GM12878 (cell line): ENCODE results near the gene LPAR3. TPM values are rescaled to one million over a fixed set of nuclear protein-coding genes. Genes with fewer than 3 reads are reported as not detected.

ENCODE experiments used
- ATAC-seq: fragments of 200-7000 bp; cut with Tn5 transposase; 3 replicates; pipeline ENCODE4 v1.9.1; 2020; ENCODE audit warnings: mild to moderate bottlenecking, moderate library complexity
- BruUV-seq: library from RNA; stranded (reverse); fragments of 400-500 nt; replicated peaks from 2 replicates; lab custom pipeline; 2021; lab: Mats Ljungman, UMichigan
- CTCF ChIA-PET: fragments of 300-600 bp; sonication (Branson Sonifier 250); formaldehyde crosslinking; extraction: SDS; loops from one replicate; lab custom pipeline; 2021; ENCODE audit warnings: inconsistent platforms; lab: Yijun Ruan, JAX
- POLR2A ChIA-PET: fragments of 350-600 bp; formaldehyde crosslinking; extraction: SDS; loops from one replicate; lab custom pipeline; 2021; ENCODE audit warnings: inconsistent platforms; lab: Charles Lee
- RAD21 ChIA-PET: fragments of 300-600 bp; sonication (Branson Sonifier 250); formaldehyde crosslinking; loops from one replicate; lab custom pipeline; 2023; ENCODE audit warnings: antibody characterized with exemption; ENCODE audit not compliant: unreplicated experiment; lab: Charles Lee
- SMC1A ChIA-PET: fragments of 300-600 bp; sonication (Branson Sonifier 250); formaldehyde crosslinking; loops from one replicate; lab custom pipeline; 2023; ENCODE audit not compliant: unreplicated experiment, uncharacterized antibody; lab: Charles Lee
- DNase-seq: peaks from one replicate; pipeline ENCODE4 v3.0.0-alpha.2; 2011; ENCODE audit warnings: low read depth, low spot score
- FAIRE-seq: peaks from 3 replicates; lab custom pipeline; 2011; peaks lifted over from hg19 to GRCh38; lab: Jason Lieb, UNC
- H2AFZ ChIP-seq: 2 replicates; pipeline ENCODE4 v1.6.0; 2011; ENCODE audit warnings: low read depth, low read length, control low read depth; ENCODE audit not compliant: control insufficient read depth
- H3K27ac ChIP-seq: 2 replicates; pipeline ENCODE4 v1.5.1; 2011; ENCODE audit warnings: control low read depth; ENCODE audit not compliant: control insufficient read depth, insufficient read depth
- H3K27me3 ChIP-seq, 2 experiments: replicated peaks in 1 of 2; 2 replicates each; pipeline versions ENCODE4 v1.6.0 to v1.6.1; 2011; ENCODE audit warnings: low read length in 1 of 2; ENCODE audit not compliant: control insufficient read depth in 2 of 2, insufficient read depth in 2 of 2
- H3K36me3 ChIP-seq, 2 experiments: 2 replicates each; pipeline ENCODE4 v1.5.1; 2011; ENCODE audit warnings: low read length in 1 of 2; ENCODE audit not compliant: control insufficient read depth in 2 of 2, insufficient read depth in 2 of 2
- H3K4me1 ChIP-seq: 2 replicates; pipeline ENCODE4 v1.6.1; 2011; ENCODE audit warnings: mild to moderate bottlenecking, low read length, moderate library complexity, mixed read lengths; ENCODE audit not compliant: control insufficient read depth, insufficient read depth
- H3K4me2 ChIP-seq: 2 replicates; pipeline ENCODE4 v1.6.0; 2011; ENCODE audit warnings: control low read depth; ENCODE audit not compliant: control insufficient read depth, insufficient read depth
- H3K4me3 ChIP-seq: fragments of 200-600 bp; sonication (generic); 2 replicates; pipeline ENCODE4 v1.5.1; 2016
- H3K79me2 ChIP-seq: 2 replicates; pipeline ENCODE4 v1.6.0; 2011; ENCODE audit warnings: low read length; ENCODE audit not compliant: control insufficient read depth, insufficient read depth
- H3K9ac ChIP-seq: 2 replicates; pipeline ENCODE4 v1.8.0; 2011; ENCODE audit warnings: low read length, control low read depth, mixed read lengths; ENCODE audit not compliant: control insufficient read depth, insufficient read depth
- H3K9me3 ChIP-seq: replicated peaks from 3 replicates; pipeline ENCODE4 v1.5.1; 2011; ENCODE audit warnings: mild to moderate bottlenecking, low read length; ENCODE audit not compliant: control insufficient read depth, insufficient read depth
- H4K20me1 ChIP-seq: 2 replicates; pipeline ENCODE4 v1.6.0; 2011; ENCODE audit not compliant: control insufficient read depth, insufficient read depth
- CHD2 ChIP-seq: IDR thresholded peaks from 2 replicates; pipeline ENCODE4 v1.6.1; 2011; ENCODE audit warnings: low read depth, low read length, improper control_type of control experiment, borderline replicate concordance
- DPF2 ChIP-seq: fragments of 450-650 bp; IDR thresholded peaks from 2 replicates; pipeline ENCODE4 v1.6.1; 2017; ENCODE audit warnings: mild to moderate bottlenecking
- KAT2A ChIP-seq: conservative IDR thresholded peaks from 2 replicates; pipeline ENCODE4 v1.6.1; 2011; ENCODE audit warnings: low read depth, low read length; ENCODE audit not compliant: control insufficient read depth
- TCF12 ChIP-seq: IDR thresholded peaks from 2 replicates; pipeline ENCODE4 v1.6.1; 2011; ENCODE audit warnings: low read depth, mild to moderate bottlenecking, low read length
- WGBS: methylation state at CpG from one replicate; pipeline ENCODE4 v1.1.6; 2016; ENCODE audit warnings: low lambda C conversion rate; ENCODE audit not compliant: insufficient replicate concordance, insufficient coverage; ENCODE audit errors: missing lambda C conversion rate; 5-methylcytosine and 5-hydroxymethylcytosine counted together
- in situ Hi-C: fragments of 300-500 bp; cut with MboI; formaldehyde crosslinking; loops from 9 replicates; pipeline ENCODE4 v1.14.3; 2018; ENCODE audit warnings: mixed read lengths
- intact Hi-C: fragments of 100-400 bp; cut with micrococcal nuclease; formaldehyde crosslinking; loops from one replicate; pipeline ENCODE4 v1.14.2; 2022; ENCODE audit not compliant: unreplicated experiment
- polyA plus RNA-seq, 11 experiments: library from polyadenylated mRNA; depleted of rRNA in 4 of 11; unstranded in 6 of 11; stranded (reverse) in 5 of 11; fragments of >200 nt; fragmentation: Nextera tagmentation in 4 of 11; fragmentation: Illumina TruSeq in 1 of 11; extraction: Ambion mirVana in 4 of 11; extraction: Trizol in 1 of 11; gene quantifications; 1 replicate in 1 of 11; 2 replicates in 10 of 11; pipeline versions ENCODE4 v1.2.1 to v1.2.3, GENCODE V29; 2011 to 2016; ENCODE audit warnings: inconsistent platforms in 2 of 11, missing spikeins in 2 of 11, low read depth in 1 of 11
- total RNA-seq, 4 experiments: library from RNA; depleted of rRNA in 3 of 4; stranded (reverse); fragments of >200 nt in 3 of 4; fragmentation: Illumina TruSeq in 1 of 4; extraction: Trizol in 1 of 4; gene quantifications; 2 replicates each; pipeline versions ENCODE4 v1.2.1 to v1.2.3, GENCODE V29; 2013 to 2021
- TF ChIP-seq, protein P1 (sequence below): fragments of 450-650 bp; IDR thresholded peaks from 2 replicates; pipeline ENCODE4 v1.6.1; 2016; ENCODE audit warnings: mild to moderate bottlenecking, moderate library complexity, borderline replicate concordance
- TF ChIP-seq, protein P2 (sequence below): IDR thresholded peaks from 2 replicates; pipeline ENCODE4 v1.6.1; 2012; ENCODE audit warnings: low read depth, low read length, improper control_type of control experiment
- TF ChIP-seq, protein P3 (sequence below): fragments of 450-650 bp; IDR thresholded peaks from 2 replicates; pipeline ENCODE4 v1.6.1; 2017; ENCODE audit warnings: borderline replicate concordance

LPAR3 gene
- total and polyA plus RNA-seq, 10 of the 15 experiments (the other 5 are each of a cell fraction or from before 2014, with no cell fraction given) = 0.03 to 0.31 (median 0.09) TPM; not detected in 3

DNA sequence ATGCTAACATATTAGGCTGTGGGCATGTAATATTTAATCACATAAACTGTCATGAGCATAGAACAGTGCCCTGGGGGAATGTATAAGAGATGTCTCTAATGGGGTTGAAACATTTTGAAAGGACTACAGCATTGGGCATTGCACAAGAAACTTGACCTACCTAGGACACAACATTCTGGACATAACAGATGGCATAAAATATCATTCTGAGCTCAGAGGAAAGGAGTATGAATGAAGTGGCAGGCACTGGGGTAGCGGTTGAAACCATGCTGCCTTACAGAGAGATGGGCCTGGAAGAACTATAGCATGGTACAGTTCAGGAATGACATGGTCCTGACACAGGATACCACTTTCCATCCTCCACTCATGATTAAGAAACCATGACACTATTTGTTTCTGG lies 69.0 kb downstream of the LPAR3 start:
- TF ChIP-seq, protein P1, sequence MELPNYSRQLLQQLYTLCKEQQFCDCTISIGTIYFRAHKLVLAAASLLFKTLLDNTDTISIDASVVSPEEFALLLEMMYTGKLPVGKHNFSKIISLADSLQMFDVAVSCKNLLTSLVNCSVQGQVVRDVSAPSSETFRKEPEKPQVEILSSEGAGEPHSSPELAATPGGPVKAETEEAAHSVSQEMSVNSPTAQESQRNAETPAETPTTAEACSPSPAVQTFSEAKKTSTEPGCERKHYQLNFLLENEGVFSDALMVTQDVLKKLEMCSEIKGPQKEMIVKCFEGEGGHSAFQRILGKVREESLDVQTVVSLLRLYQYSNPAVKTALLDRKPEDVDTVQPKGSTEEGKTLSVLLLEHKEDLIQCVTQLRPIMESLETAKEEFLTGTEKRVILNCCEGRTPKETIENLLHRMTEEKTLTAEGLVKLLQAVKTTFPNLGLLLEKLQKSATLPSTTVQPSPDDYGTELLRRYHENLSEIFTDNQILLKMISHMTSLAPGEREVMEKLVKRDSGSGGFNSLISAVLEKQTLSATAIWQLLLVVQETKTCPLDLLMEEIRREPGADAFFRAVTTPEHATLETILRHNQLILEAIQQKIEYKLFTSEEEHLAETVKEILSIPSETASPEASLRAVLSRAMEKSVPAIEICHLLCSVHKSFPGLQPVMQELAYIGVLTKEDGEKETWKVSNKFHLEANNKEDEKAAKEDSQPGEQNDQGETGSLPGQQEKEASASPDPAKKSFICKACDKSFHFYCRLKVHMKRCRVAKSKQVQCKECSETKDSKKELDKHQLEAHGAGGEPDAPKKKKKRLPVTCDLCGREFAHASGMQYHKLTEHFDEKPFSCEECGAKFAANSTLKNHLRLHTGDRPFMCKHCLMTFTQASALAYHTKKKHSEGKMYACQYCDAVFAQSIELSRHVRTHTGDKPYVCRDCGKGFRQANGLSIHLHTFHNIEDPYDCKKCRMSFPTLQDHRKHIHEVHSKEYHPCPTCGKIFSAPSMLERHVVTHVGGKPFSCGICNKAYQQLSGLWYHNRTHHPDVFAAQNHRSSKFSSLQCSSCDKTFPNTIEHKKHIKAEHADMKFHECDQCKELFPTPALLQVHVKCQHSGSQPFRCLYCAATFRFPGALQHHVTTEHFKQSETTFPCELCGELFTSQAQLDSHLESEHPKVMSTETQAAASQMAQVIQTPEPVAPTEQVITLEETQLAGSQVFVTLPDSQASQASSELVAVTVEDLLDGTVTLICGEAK = no peak
- no peak for TF ChIP-seq TCF12
- Histone ChIP-seq H3K4me2 (no peak overlapping the region), H4K20me1 (no peaks in the 10 kb centered on the region), H3K79me2 (no peaks in the 10 kb centered on the region), H3K36me3 (no peaks in the 10 kb centered on the region), H2AFZ (no peak overlapping the region), H3K27ac (no peak overlapping the region), H3K9ac (no peak overlapping the region), H3K4me1 (no peaks in the 10 kb centered on the region), H3K9me3 (no peaks in the 10 kb centered on the region), H3K4me3 (no peak overlapping the region), H3K27me3 (no peaks in the 10 kb centered on the region; a peak in 1 of 4 replicates)
- FAIRE-seq (no peak), ATAC-seq (no peak), DNase-seq (no peak)
- POLR2A ChIA-PET = interaction anchor here (1.1 kb wide), 1 partner anchor 89 kb away, joined by 3 read pairs; no protein-coding TSS in a partner anchor
- 100% methylated on average over 1 of the region's 1 CpG for WGBS
- SMC1A ChIA-PET = interaction anchor here (1.0 kb wide), 1 partner anchor 95 kb away, joined by 3 read pairs; no protein-coding TSS in a partner anchor
- in situ Hi-C loops = no loop called here
- no TSS peak for BruUV-seq
- RAD21 ChIA-PET = no interaction called here
- intact Hi-C loops = no loop called here
- CTCF ChIA-PET = no interaction called here

DNA sequence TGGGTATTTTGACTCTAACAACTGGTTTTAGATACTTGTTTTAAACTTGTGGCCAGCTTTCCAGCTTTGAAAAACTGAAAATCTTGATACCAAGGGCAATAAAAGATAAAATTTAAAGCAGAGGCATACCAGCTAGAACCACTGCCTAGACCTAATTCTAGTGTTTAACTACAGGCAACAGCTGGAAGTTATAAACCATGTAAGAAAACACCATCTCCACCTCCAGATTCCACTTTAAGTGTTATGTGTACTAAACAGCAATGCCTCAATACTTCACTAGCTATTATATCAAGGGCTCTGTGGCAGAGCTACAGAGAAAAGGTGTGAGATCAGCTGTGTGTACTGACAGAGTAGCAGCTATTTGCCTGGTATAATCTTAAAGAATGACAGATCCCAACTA lies 69.5 kb downstream of the LPAR3 start:
- no peaks in the 10 kb centered on the region; a peak in 1 of 4 replicates for H3K27me3 ChIP-seq
- no peak for ATAC-seq
- no peak overlapping the region for H3K4me3 ChIP-seq
- ChIA-PET RAD21 (no interaction called here), CTCF (no interaction called here), POLR2A (interaction anchor here (1.1 kb wide), 1 partner anchor 89 kb away, joined by 3 read pairs; no protein-coding TSS in a partner anchor), SMC1A (interaction anchor here (1.0 kb wide), 1 partner anchor 95 kb away, joined by 3 read pairs; no protein-coding TSS in a partner anchor)
- no peaks in the 10 kb centered on the region for H3K4me1 ChIP-seq
- no peak for DNase-seq
- intact Hi-C loops (no loop called here), in situ Hi-C loops (no loop called here)
- H3K9me3 ChIP-seq = no peaks in the 10 kb centered on the region
- no peak overlapping the region for H3K9ac ChIP-seq
- no peak for FAIRE-seq
- H3K27ac ChIP-seq = no peak overlapping the region
- H3K79me2 ChIP-seq = no peaks in the 10 kb centered on the region
- no peaks in the 10 kb centered on the region for H3K36me3 ChIP-seq
- H4K20me1 ChIP-seq = no peaks in the 10 kb centered on the region
- H2AFZ ChIP-seq = no peak overlapping the region
- no peak overlapping the region for H3K4me2 ChIP-seq
- no TSS peak for BruUV-seq
- no peak for TF ChIP-seq KAT2A
- TF ChIP-seq, protein P2, sequence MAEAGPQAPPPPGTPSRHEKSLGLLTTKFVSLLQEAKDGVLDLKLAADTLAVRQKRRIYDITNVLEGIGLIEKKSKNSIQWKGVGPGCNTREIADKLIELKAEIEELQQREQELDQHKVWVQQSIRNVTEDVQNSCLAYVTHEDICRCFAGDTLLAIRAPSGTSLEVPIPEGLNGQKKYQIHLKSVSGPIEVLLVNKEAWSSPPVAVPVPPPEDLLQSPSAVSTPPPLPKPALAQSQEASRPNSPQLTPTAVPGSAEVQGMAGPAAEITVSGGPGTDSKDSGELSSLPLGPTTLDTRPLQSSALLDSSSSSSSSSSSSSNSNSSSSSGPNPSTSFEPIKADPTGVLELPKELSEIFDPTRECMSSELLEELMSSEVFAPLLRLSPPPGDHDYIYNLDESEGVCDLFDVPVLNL = no peak
- no peak for TF ChIP-seq DPF2
- TF ChIP-seq, protein P3, sequence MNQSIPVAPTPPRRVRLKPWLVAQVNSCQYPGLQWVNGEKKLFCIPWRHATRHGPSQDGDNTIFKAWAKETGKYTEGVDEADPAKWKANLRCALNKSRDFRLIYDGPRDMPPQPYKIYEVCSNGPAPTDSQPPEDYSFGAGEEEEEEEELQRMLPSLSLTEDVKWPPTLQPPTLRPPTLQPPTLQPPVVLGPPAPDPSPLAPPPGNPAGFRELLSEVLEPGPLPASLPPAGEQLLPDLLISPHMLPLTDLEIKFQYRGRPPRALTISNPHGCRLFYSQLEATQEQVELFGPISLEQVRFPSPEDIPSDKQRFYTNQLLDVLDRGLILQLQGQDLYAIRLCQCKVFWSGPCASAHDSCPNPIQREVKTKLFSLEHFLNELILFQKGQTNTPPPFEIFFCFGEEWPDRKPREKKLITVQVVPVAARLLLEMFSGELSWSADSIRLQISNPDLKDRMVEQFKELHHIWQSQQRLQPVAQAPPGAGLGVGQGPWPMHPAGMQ = no peak
- no peak for TF ChIP-seq CHD2
